HUES64 (cell line): ENCODE measurements around the gene ALX4.

Source experiments
- H3K27ac ChIP-seq: 2 replicates; pipeline ENCODE4 v1.7.0; 2013; ENCODE audit warnings: low read depth, low read length, inconsistent platforms
- H3K27me3 ChIP-seq: 2 replicates; pipeline ENCODE4 v1.6.1; 2013; ENCODE audit warnings: mild to moderate bottlenecking, low read length; ENCODE audit not compliant: insufficient read depth
- H3K36me3 ChIP-seq: 2 replicates; pipeline ENCODE4 v1.6.1; 2013; ENCODE audit warnings: mild to moderate bottlenecking, low read length; ENCODE audit not compliant: insufficient read depth
- H3K4me1 ChIP-seq: 2 replicates; pipeline ENCODE4 v1.6.1; 2013; ENCODE audit warnings: mild to moderate bottlenecking, low read length, moderate library complexity; ENCODE audit not compliant: insufficient read depth
- H3K4me3 ChIP-seq: 2 replicates; pipeline ENCODE4 v1.5.1; 2013; ENCODE audit warnings: mild to moderate bottlenecking, low read length, moderate library complexity
- H3K9ac ChIP-seq: 2 replicates; pipeline ENCODE4 v1.6.1; 2013; ENCODE audit warnings: mild to moderate bottlenecking, low read depth, low read length
- H3K9me3 ChIP-seq: 2 replicates; pipeline ENCODE4 v1.6.1; 2013; ENCODE audit warnings: low read depth, low read length; ENCODE audit not compliant: insufficient read depth
- WGBS: fragments of 150-250, 120-280 bp; methylation state at CpG from one replicate; pipeline ENCODE4 v1.1.7; 2013; ENCODE audit warnings: missing lambda C conversion rate; 5-methylcytosine and 5-hydroxymethylcytosine counted together

The ALX4 gene

GRCh38 chr11:44286911-44287310 lies 23.0 kb downstream of the ALX4 start:
- H3K27me3 ChIP-seq: no peaks in the 10 kb centered on the region
- no peaks in the 10 kb centered on the region for H3K9me3 ChIP-seq
- H3K36me3 ChIP-seq: no peaks in the 10 kb centered on the region
- H3K9ac ChIP-seq: no peak overlapping the region
- no peak overlapping the region for H3K4me3 ChIP-seq
- 87% methylated on average over 11 of the region's 11 CpGs for WGBS
- H3K4me1 ChIP-seq: no peaks in the 10 kb centered on the region
- no peak overlapping the region for H3K27ac ChIP-seq

- H3K4me3 ChIP-seq: no peak overlapping the region
- no peaks in the 10 kb centered on the region for H3K9me3 ChIP-seq
- H3K9ac ChIP-seq: no peak overlapping the region
- no peaks in the 10 kb centered on the region for H3K27me3 ChIP-seq
- no peaks in the 10 kb centered on the region for H3K36me3 ChIP-seq
- WGBS: 57% methylated on average over 10 of the region's 10 CpGs
- H3K27ac ChIP-seq: no peak overlapping the region
- H3K4me1 ChIP-seq: no peaks in the 10 kb centered on the region
Observed at GRCh38 chr11:44286268-44286880, 23.6 kb downstream of the ALX4 start.

GRCh38 chr11:44285756-44286155 lies 24.2 kb downstream of the ALX4 start:
- WGBS: 46% methylated on average over 2 of the region's 2 CpGs
- Histone ChIP-seq H3K27ac (no peak overlapping the region), H3K4me1 (no peaks in the 10 kb centered on the region)

GRCh38 chr11:44282620-44283019 lies 27.3 kb downstream of the ALX4 start:
- WGBS: 91% methylated on average over 5 of the region's 5 CpGs
- H3K4me3 ChIP-seq: no peak overlapping the region

More at GRCh38 chr11:44285756-44286155, 24.2 kb downstream of the ALX4 start:
- H3K9ac ChIP-seq: no peak overlapping the region
- no peaks in the 10 kb centered on the region for H3K36me3 ChIP-seq
- no peaks in the 10 kb centered on the region for H3K27me3 ChIP-seq
- H3K4me3 ChIP-seq: no peak overlapping the region
- H3K9me3 ChIP-seq: no peaks in the 10 kb centered on the region

GRCh38 chr11:44281151-44281550 lies 28.8 kb downstream of the ALX4 start:
- Histone ChIP-seq H3K9ac (no peak overlapping the region), H3K9me3 (no peaks in the 10 kb centered on the region), H3K4me1 (no peaks in the 10 kb centered on the region), H3K27me3 (no peaks in the 10 kb centered on the region), H3K36me3 (no peaks in the 10 kb centered on the region), H3K27ac (no peak overlapping the region), H3K4me3 (no peak overlapping the region)
- WGBS: 95% methylated on average over 9 of the region's 9 CpGs

More at GRCh38 chr11:44282620-44283019, 27.3 kb downstream of the ALX4 start:
- Histone ChIP-seq H3K36me3 (no peaks in the 10 kb centered on the region), H3K27me3 (no peaks in the 10 kb centered on the region), H3K9me3 (no peaks in the 10 kb centered on the region), H3K9ac (no peak overlapping the region), H3K4me1 (no peaks in the 10 kb centered on the region), H3K27ac (no peak overlapping the region)

GRCh38 chr11:44280257-44280656 lies 29.7 kb downstream of the ALX4 start:
- 92% methylated on average over 7 of the region's 7 CpGs for WGBS
- H3K27ac ChIP-seq: no peak overlapping the region
- H3K9ac ChIP-seq: no peak overlapping the region
- no peaks in the 10 kb centered on the region for H3K27me3 ChIP-seq
- no peaks in the 10 kb centered on the region for H3K4me1 ChIP-seq
- H3K36me3 ChIP-seq: no peaks in the 10 kb centered on the region
- no peaks in the 10 kb centered on the region for H3K9me3 ChIP-seq
- H3K4me3 ChIP-seq: no peak overlapping the region

- H3K4me1 ChIP-seq: no peaks in the 10 kb centered on the region
- H3K27me3 ChIP-seq: no peaks in the 10 kb centered on the region
- WGBS: 85% methylated on average over 6 of the region's 6 CpGs
- H3K36me3 ChIP-seq: no peaks in the 10 kb centered on the region
- no peaks in the 10 kb centered on the region for H3K9me3 ChIP-seq
- no peak overlapping the region for H3K27ac ChIP-seq
- H3K4me3 ChIP-seq: no peak overlapping the region
- no peak overlapping the region for H3K9ac ChIP-seq
Observed at GRCh38 chr11:44279483-44279882, 30.5 kb downstream of the ALX4 start.

GRCh38 chr11:44277196-44278090 lies 32.5 kb downstream of the ALX4 start:
- Histone ChIP-seq H3K4me3 (no peak overlapping the region), H3K9me3 (no peaks in the 10 kb centered on the region), H3K27ac (no peak overlapping the region), H3K9ac (no peak overlapping the region), H3K36me3 (no peaks in the 10 kb centered on the region), H3K27me3 (no peaks in the 10 kb centered on the region), H3K4me1 (no peaks in the 10 kb centered on the region)
- WGBS: 94% methylated on average over 18 of the region's 18 CpGs

- WGBS: 83% methylated on average over 5 of the region's 7 CpGs
- Histone ChIP-seq H3K9ac (no peak overlapping the region), H3K4me1 (no peaks in the 10 kb centered on the region), H3K4me3 (no peak overlapping the region), H3K9me3 (no peaks in the 10 kb centered on the region), H3K36me3 (no peaks in the 10 kb centered on the region), H3K27ac (no peak overlapping the region), H3K27me3 (no peaks in the 10 kb centered on the region)
Observed at GRCh38 chr11:44275961-44276550, 33.9 kb downstream of the ALX4 start.

GRCh38 chr11:44275241-44275640 lies 34.7 kb downstream of the ALX4 start:
- Histone ChIP-seq H3K4me3 (no peak overlapping the region), H3K4me1 (no peaks in the 10 kb centered on the region), H3K9me3 (no peaks in the 10 kb centered on the region), H3K36me3 (no peaks in the 10 kb centered on the region), H3K27ac (no peak overlapping the region), H3K9ac (no peak overlapping the region), H3K27me3 (no peaks in the 10 kb centered on the region)
- WGBS: 98% methylated on average over 10 of the region's 10 CpGs

GRCh38 chr11:44274404-44274803 lies 35.5 kb downstream of the ALX4 start:
- Histone ChIP-seq H3K36me3 (no peaks in the 10 kb centered on the region), H3K4me1 (no peaks in the 10 kb centered on the region), H3K9me3 (no peaks in the 10 kb centered on the region), H3K27ac (no peak overlapping the region), H3K27me3 (no peaks in the 10 kb centered on the region), H3K4me3 (no peak overlapping the region), H3K9ac (no peak overlapping the region)
- WGBS: 90% methylated on average over 1 of the region's 1 CpG
